ENCODE results near the gene CDT1. TPM values are rescaled to one million over a fixed set of nuclear protein-coding genes. Genes with fewer than 3 reads are reported as not detected.

Gene CDT1
- total and polyA plus RNA-seq, 4 experiments from 2014 or later: 0.17 to 0.26 (median 0.18) TPM

GRCh38 chr16:88837806-88838205, 34.2 kb downstream of the CDT1 start:
- Histone ChIP-seq H3K4me1 (ENCODE audit: insufficient read depth, low read length) (no peaks in the 10 kb centered on the region), H3K36me3 (ENCODE audit: insufficient read depth, low read length) (peaks cover 5% of the 10 kb centered on the region), H3K27me3 (ENCODE audit: insufficient read depth, low read length) (no peaks in the 10 kb centered on the region), H3K9me3 (ENCODE audit: control insufficient read depth in 1 of 2, low read length in 2 of 2) (no peaks in the 10 kb centered on the region), H3K4me3 (ENCODE audit: low read length in 2 of 2) (no peak overlapping the region), H3K27ac (ENCODE audit: low read depth, low read length) (no peak overlapping the region)
- intact Hi-C loops (cut with micrococcal nuclease): no loop called here
- no peak for DNase-seq
- Mint-ChIP-seq H3K9me3 (no peaks in the 10 kb centered on the region), H3K27me3 (no peaks in the 10 kb centered on the region), H3K27ac (no peak overlapping the region), H3K36me3 (peaks cover 0 to 11% of the 10 kb centered on the region in 2 donors), H3K4me3 (no peak overlapping the region), H3K4me1 (no peaks in the 10 kb centered on the region)
- CTCF ChIA-PET (ENCODE audit: partially characterized antibody): no interaction called here
- POLR2A ChIA-PET (ENCODE audit: partially characterized antibody): no interaction called here

GRCh38 chr16:88838566-88838965, 35.0 kb downstream of the CDT1 start:
- Histone ChIP-seq H3K27me3 (ENCODE audit: insufficient read depth, low read length) (no peaks in the 10 kb centered on the region), H3K27ac (ENCODE audit: low read depth, low read length) (no peak overlapping the region), H3K36me3 (ENCODE audit: insufficient read depth, low read length) (peaks cover 5% of the 10 kb centered on the region), H3K4me3 (ENCODE audit: low read length in 2 of 2) (no peak overlapping the region), H3K4me1 (ENCODE audit: insufficient read depth, low read length) (no peaks in the 10 kb centered on the region), H3K9me3 (ENCODE audit: control insufficient read depth in 1 of 2, low read length in 2 of 2) (no peaks in the 10 kb centered on the region)
- no peaks in the 10 kb centered on the region for H3K27me3 Mint-ChIP-seq
- ChIA-PET POLR2A (ENCODE audit: partially characterized antibody) (no interaction called here), CTCF (ENCODE audit: partially characterized antibody) (no interaction called here)
- peaks cover 4 to 14% of the 10 kb centered on the region in 2 donors for H3K36me3 Mint-ChIP-seq
- no peaks in the 10 kb centered on the region for H3K9me3 Mint-ChIP-seq
- no peak overlapping the region for H3K4me3 Mint-ChIP-seq
- H3K27ac Mint-ChIP-seq: peak overlapping the region in 1 of 7 donors; percentile 25
- no peak for DNase-seq
- H3K4me1 Mint-ChIP-seq: no peaks in the 10 kb centered on the region
- intact Hi-C loops (cut with micrococcal nuclease): no loop called here

GRCh38 chr16:88839026-88839529, 35.5 kb downstream of the CDT1 start:
- intact Hi-C loops (cut with micrococcal nuclease): no loop called here
- Histone ChIP-seq H3K9me3 (ENCODE audit: control insufficient read depth in 1 of 2, low read length in 2 of 2) (no peaks in the 10 kb centered on the region), H3K27ac (ENCODE audit: low read depth, low read length) (no peak overlapping the region), H3K27me3 (ENCODE audit: insufficient read depth, low read length) (no peaks in the 10 kb centered on the region), H3K4me3 (ENCODE audit: low read length in 2 of 2) (no peak overlapping the region), H3K4me1 (ENCODE audit: insufficient read depth, low read length) (no peaks in the 10 kb centered on the region), H3K36me3 (ENCODE audit: insufficient read depth, low read length) (peaks cover 5% of the 10 kb centered on the region)
- DNase-seq: no peak
- Mint-ChIP-seq H3K4me3 (no peak overlapping the region), H3K9me3 (no peaks in the 10 kb centered on the region), H3K4me1 (no peaks in the 10 kb centered on the region), H3K36me3 (peaks cover 4 to 14% of the 10 kb centered on the region in 2 donors), H3K27ac (peak overlapping the region in 1 of 7 donors; percentile 25), H3K27me3 (no peaks in the 10 kb centered on the region)
- ChIA-PET POLR2A (ENCODE audit: partially characterized antibody) (no interaction called here), CTCF (ENCODE audit: partially characterized antibody) (no interaction called here)

- POLR2A ChIA-PET (ENCODE audit: partially characterized antibody): interaction anchor here (0.7 kb wide), 1 partner anchor 17 kb away, joined by 3 read pairs; the partner anchor contains the start of genes GALNS and TRAPPC2L
Observed at GRCh38 chr16:88839745-88840599, 36.4 kb downstream of the CDT1 start.

GRCh38 chr16:88840600-88841215, 37.1 kb downstream of the CDT1 start:
- H3K9me3 Mint-ChIP-seq: no peaks in the 10 kb centered on the region
- H3K36me3 Mint-ChIP-seq: peaks cover 4 to 9% of the 10 kb centered on the region in 2 donors
- POLR2A ChIA-PET (ENCODE audit: partially characterized antibody): no interaction called here
- peaks cover 5% of the 10 kb centered on the region for H3K36me3 ChIP-seq (ENCODE audit: insufficient read depth, low read length)
- no peak for DNase-seq
- CTCF ChIA-PET (ENCODE audit: partially characterized antibody): interaction anchor here (1.0 kb wide), 1 partner anchor 9 kb away, joined by 4 read pairs; no protein-coding TSS in a partner anchor
- H3K27me3 ChIP-seq (ENCODE audit: insufficient read depth, low read length): no peaks in the 10 kb centered on the region
- no peak overlapping the region for H3K27ac Mint-ChIP-seq
- no peaks in the 10 kb centered on the region for H3K4me1 ChIP-seq (ENCODE audit: insufficient read depth, low read length)
- H3K4me3 Mint-ChIP-seq: no peak overlapping the region
- H3K4me3 ChIP-seq (ENCODE audit: low read length in 2 of 2): no peak overlapping the region
- peaks cover 0 to 2% (median 0%) of the 10 kb centered on the region in 4 donors for H3K4me1 Mint-ChIP-seq
- intact Hi-C loops (cut with micrococcal nuclease): no loop called here
- H3K27me3 Mint-ChIP-seq: no peaks in the 10 kb centered on the region
- H3K27ac ChIP-seq (ENCODE audit: low read depth, low read length): no peak overlapping the region
- H3K9me3 ChIP-seq (ENCODE audit: control insufficient read depth in 1 of 2, low read length in 2 of 2): no peaks in the 10 kb centered on the region

More at GRCh38 chr16:88839745-88840599, 36.4 kb downstream of the CDT1 start:
- intact Hi-C loops (cut with micrococcal nuclease): no loop called here
- peaks cover 4 to 12% of the 10 kb centered on the region in 2 donors for H3K36me3 Mint-ChIP-seq
- H3K27ac Mint-ChIP-seq: no peak overlapping the region
- CTCF ChIA-PET (ENCODE audit: partially characterized antibody): interaction anchor here (1.0 kb wide), 1 partner anchor 10 kb away, joined by 4 read pairs; no protein-coding TSS in a partner anchor
- H3K4me3 Mint-ChIP-seq: no peak overlapping the region
- H3K9me3 Mint-ChIP-seq: no peaks in the 10 kb centered on the region
- no peaks in the 10 kb centered on the region for H3K27me3 ChIP-seq (ENCODE audit: insufficient read depth, low read length)
- DNase-seq: no peak
- no peak overlapping the region for H3K27ac ChIP-seq (ENCODE audit: low read depth, low read length)
- no peaks in the 10 kb centered on the region for H3K27me3 Mint-ChIP-seq
- H3K4me3 ChIP-seq (ENCODE audit: low read length in 2 of 2): no peak overlapping the region
- H3K9me3 ChIP-seq (ENCODE audit: control insufficient read depth in 1 of 2, low read length in 2 of 2): no peaks in the 10 kb centered on the region
- H3K36me3 ChIP-seq (ENCODE audit: insufficient read depth, low read length): peaks cover 5% of the 10 kb centered on the region
- H3K4me1 ChIP-seq (ENCODE audit: insufficient read depth, low read length): no peaks in the 10 kb centered on the region
- peaks cover 0 to 2% (median 0%) of the 10 kb centered on the region in 4 donors for H3K4me1 Mint-ChIP-seq

GRCh38 chr16:88841521-88842307, 38.1 kb downstream of the CDT1 start:
- Histone ChIP-seq H3K9me3 (ENCODE audit: control insufficient read depth in 1 of 2, low read length in 2 of 2) (no peaks in the 10 kb centered on the region), H3K4me3 (ENCODE audit: low read length in 2 of 2) (no peak overlapping the region), H3K27ac (ENCODE audit: low read depth, low read length) (no peak overlapping the region), H3K4me1 (ENCODE audit: insufficient read depth, low read length) (no peaks in the 10 kb centered on the region), H3K36me3 (ENCODE audit: insufficient read depth, low read length) (peaks cover 5% of the 10 kb centered on the region), H3K27me3 (ENCODE audit: insufficient read depth, low read length) (no peaks in the 10 kb centered on the region)
- Mint-ChIP-seq H3K9me3 (no peaks in the 10 kb centered on the region), H3K27ac (no peak overlapping the region), H3K4me1 (peaks cover 0 to 2% (median 0%) of the 10 kb centered on the region in 4 donors), H3K4me3 (no peak overlapping the region), H3K27me3 (no peaks in the 10 kb centered on the region), H3K36me3 (peaks cover 4 to 11% of the 10 kb centered on the region in 2 donors)
- DNase-seq: no peak
- ChIA-PET POLR2A (ENCODE audit: partially characterized antibody) (no interaction called here), CTCF (ENCODE audit: partially characterized antibody) (no interaction called here)
- intact Hi-C loops (cut with micrococcal nuclease): no loop called here

Measured in CD4-positive, alpha-beta memory T cell (primary cell).